ENCODE results near the gene CTAGE8. TPM values are rescaled to one million over a fixed set of nuclear protein-coding genes. Genes with fewer than 3 reads are reported as not detected.
"Not testable (repeated sequence)": the region's sequence is repeated elsewhere in the genome, so short reads cannot be mapped to it uniquely, and the experiment has no call there.

Gene CTAGE8
- total RNA-seq, 1 donor from 2014 or later, result 0.99 TPM

DNA sequence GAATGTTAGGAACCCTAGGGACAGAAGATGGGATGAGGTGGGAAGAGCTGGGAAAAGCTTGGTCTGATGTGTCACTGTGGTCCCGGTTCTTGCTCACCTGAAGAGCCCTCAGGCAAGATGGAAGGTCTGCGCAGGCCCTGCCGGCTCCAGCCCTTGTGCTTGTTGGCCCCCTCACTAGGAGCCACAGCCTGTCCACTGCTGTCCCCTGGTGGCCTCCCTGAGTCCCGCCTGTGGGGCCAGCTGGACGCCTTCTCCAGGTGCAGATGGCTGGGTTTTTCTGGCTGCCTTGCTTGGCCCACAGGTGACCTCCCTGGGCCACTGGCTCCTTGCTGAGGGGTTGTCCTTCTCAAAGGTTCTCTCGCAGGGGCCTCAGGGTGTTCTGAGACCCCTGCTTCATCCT, 14.6 kb upstream of the CTAGE8 start:
- H3K4me3 Mint-ChIP-seq; H3K9me3 Mint-ChIP-seq; DNase-seq (ENCODE audit: extremely low spot score, unreplicated experiment); H3K36me3 Mint-ChIP-seq; H3K27me3 Mint-ChIP-seq; H3K4me1 Mint-ChIP-seq (ENCODE audit: unreplicated experiment); H3K27ac Mint-ChIP-seq: not testable (repeated sequence)

- H3K4me3 Mint-ChIP-seq; H3K27me3 Mint-ChIP-seq; H3K27ac Mint-ChIP-seq; H3K4me1 Mint-ChIP-seq (ENCODE audit: unreplicated experiment); H3K9me3 Mint-ChIP-seq; H3K36me3 Mint-ChIP-seq: not testable (repeated sequence)
- DNase-seq (ENCODE audit: extremely low spot score, unreplicated experiment), result peak; percentile 53
Measured at GRCh38 chr7:144282490-144282889, 13.4 kb upstream of the CTAGE8 start.

GRCh38 chr7:144281981-144282380, 12.9 kb upstream of the CTAGE8 start:
- not testable (repeated sequence) for DNase-seq (ENCODE audit: extremely low spot score, unreplicated experiment); H3K27ac Mint-ChIP-seq; H3K27me3 Mint-ChIP-seq; H3K4me1 Mint-ChIP-seq (ENCODE audit: unreplicated experiment); H3K4me3 Mint-ChIP-seq; H3K9me3 Mint-ChIP-seq; H3K36me3 Mint-ChIP-seq

DNA sequence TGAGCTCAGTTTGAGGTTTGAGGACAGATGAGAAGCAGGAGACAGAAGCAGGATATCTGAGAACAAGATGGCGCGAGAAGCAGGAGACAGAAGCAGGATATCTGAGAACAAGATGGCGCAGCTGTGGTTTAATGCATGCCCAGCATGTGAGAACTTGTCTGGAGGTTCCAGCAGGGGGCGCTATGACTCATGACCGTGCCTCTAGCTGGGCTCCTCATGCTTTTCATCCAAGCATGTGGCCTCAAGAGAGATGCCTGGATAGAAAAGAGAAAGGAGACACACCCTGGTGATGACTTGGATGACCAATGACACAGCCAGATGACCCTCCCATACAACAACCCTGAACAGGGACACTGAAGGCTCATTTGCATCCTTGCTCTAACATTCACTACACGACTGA, 10.9 kb upstream of the CTAGE8 start:
- H3K27me3 Mint-ChIP-seq; DNase-seq (ENCODE audit: extremely low spot score, unreplicated experiment); H3K9me3 Mint-ChIP-seq; H3K4me1 Mint-ChIP-seq (ENCODE audit: unreplicated experiment); H3K36me3 Mint-ChIP-seq; H3K27ac Mint-ChIP-seq; H3K4me3 Mint-ChIP-seq: not testable (repeated sequence)

DNA sequence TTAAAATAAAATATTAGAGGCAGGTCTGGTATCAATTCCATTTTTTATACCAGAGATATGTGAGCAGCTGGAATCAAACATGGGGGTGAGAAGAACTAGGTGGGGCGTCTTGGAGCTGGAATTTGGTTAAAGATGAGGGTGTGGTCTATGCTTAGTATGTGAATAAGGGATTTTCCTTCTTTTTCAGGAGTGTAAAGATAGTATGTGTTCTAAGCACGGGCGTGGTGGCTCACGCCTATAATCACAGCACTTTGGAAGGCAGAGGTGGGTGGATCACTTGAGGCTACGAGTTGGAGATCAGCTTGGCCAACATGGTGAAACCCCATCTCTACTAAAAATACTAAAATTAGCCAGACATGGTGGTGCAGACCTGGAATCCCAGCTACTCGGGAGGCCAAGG, 6.2 kb upstream of the CTAGE8 start:
- H3K36me3 Mint-ChIP-seq; H3K9me3 Mint-ChIP-seq; DNase-seq (ENCODE audit: extremely low spot score, unreplicated experiment); H3K4me3 Mint-ChIP-seq; H3K4me1 Mint-ChIP-seq (ENCODE audit: unreplicated experiment); H3K27me3 Mint-ChIP-seq; H3K27ac Mint-ChIP-seq: not testable (repeated sequence)

DNA sequence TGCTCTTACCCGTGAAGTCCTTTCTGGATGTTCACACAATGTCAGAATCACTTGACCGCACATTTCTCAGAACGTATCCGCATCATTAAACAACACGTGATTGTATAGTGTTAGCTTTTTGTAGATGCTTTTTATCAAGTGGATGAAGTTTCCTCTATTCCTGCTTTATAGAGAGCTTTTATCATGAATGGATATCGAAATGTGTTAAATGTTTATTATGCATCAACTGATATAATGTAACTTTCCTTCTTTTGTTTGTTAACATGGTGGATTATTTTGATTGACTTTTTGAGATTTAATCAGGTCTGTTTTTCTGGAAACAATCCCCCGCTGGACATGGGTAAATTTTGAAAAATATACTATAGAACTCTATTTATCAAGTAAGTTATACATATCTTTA, 4.4 kb downstream of the CTAGE8 start, which contains the start of gene OR2A7:
Gene OR2A7 (minus strand): TSS at position 101 of the 400 bp plus-strand sequence. CDS start 5,164 bp downstream, outside the sequence.
- not testable (repeated sequence) for H3K9me3 Mint-ChIP-seq; H3K36me3 Mint-ChIP-seq; H3K4me1 Mint-ChIP-seq (ENCODE audit: unreplicated experiment); H3K4me3 Mint-ChIP-seq; DNase-seq (ENCODE audit: extremely low spot score, unreplicated experiment); H3K27ac Mint-ChIP-seq; H3K27me3 Mint-ChIP-seq

DNA sequence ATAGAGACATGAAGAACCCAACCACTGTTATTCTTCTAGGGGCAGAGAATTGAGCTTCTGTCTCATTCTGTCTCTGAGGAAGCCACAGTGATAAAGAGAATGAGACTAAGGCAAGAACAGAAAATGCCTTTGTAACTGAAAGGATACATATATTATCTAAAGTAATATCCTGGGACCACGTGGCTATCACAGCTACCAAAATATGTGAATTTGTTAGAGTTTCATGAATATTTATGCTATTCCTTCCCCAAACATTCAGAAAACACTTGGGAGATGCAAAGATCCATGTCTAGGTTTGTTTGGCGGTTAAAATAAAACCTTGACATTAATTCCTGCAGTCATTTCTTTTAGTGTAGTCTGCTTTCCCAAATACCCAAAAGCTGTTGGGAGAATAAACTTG, 7.0 kb downstream of the CTAGE8 start:
- H3K27me3 Mint-ChIP-seq; H3K4me1 Mint-ChIP-seq (ENCODE audit: unreplicated experiment); DNase-seq (ENCODE audit: extremely low spot score, unreplicated experiment); H3K27ac Mint-ChIP-seq; H3K4me3 Mint-ChIP-seq; H3K9me3 Mint-ChIP-seq; H3K36me3 Mint-ChIP-seq: not testable (repeated sequence)

DNA sequence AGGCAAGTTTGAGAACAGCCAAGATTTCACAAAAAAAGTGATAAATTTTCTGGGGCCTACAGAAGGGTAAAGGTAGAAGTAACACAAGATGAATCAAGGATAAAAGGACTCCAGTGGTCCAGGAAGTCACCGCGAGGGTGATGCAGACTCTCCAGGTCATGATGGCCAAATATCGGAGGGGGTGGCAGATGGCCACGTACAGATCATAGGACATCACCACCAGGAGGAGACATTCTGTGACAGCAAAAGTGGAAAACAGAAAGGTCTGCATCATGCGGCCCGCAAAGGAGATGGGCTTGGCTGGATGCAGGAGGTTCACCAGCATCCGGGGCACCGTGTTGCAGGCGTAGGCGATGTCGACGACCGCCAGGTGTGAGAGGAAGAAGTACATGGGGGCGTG, 10.0 kb downstream of the CTAGE8 start:
- H3K4me1 Mint-ChIP-seq (ENCODE audit: unreplicated experiment); H3K9me3 Mint-ChIP-seq; H3K27ac Mint-ChIP-seq; H3K36me3 Mint-ChIP-seq; H3K27me3 Mint-ChIP-seq; DNase-seq (ENCODE audit: extremely low spot score, unreplicated experiment); H3K4me3 Mint-ChIP-seq: not testable (repeated sequence)

DNA sequence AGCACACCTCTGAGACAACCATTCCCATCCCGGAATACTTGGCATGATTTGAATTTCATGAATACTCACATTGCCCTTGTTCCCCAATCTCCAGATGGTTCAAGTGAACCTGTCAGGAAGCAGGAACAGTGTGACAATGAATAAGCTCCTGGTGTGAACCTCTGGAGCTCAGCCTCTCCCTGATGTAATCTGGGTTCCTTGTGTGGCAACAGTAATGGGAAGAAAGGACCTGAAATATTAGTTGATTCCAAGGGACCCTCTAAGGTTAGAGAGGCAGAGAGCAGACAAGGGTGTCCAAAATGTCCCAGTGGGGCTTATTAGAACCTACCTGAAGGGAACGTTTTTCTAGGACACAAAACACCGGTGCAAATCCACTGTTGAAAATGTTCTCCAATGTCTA, 13.0 kb downstream of the CTAGE8 start:
- Mint-ChIP-seq H3K4me3 (no peak overlapping the region), H3K27me3 (no peaks in the 10 kb centered on the region), H3K4me1 (ENCODE audit: unreplicated experiment) (no peaks in the 10 kb centered on the region), H3K27ac (no peak overlapping the region), H3K36me3 (no peaks in the 10 kb centered on the region), H3K9me3 (no peaks in the 10 kb centered on the region)
- TF ChIP-seq, protein P1, sequence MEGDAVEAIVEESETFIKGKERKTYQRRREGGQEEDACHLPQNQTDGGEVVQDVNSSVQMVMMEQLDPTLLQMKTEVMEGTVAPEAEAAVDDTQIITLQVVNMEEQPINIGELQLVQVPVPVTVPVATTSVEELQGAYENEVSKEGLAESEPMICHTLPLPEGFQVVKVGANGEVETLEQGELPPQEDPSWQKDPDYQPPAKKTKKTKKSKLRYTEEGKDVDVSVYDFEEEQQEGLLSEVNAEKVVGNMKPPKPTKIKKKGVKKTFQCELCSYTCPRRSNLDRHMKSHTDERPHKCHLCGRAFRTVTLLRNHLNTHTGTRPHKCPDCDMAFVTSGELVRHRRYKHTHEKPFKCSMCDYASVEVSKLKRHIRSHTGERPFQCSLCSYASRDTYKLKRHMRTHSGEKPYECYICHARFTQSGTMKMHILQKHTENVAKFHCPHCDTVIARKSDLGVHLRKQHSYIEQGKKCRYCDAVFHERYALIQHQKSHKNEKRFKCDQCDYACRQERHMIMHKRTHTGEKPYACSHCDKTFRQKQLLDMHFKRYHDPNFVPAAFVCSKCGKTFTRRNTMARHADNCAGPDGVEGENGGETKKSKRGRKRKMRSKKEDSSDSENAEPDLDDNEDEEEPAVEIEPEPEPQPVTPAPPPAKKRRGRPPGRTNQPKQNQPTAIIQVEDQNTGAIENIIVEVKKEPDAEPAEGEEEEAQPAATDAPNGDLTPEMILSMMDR (conservative IDR thresholded peaks at IDR 0.05), result no peak
- DNase-seq (ENCODE audit: extremely low spot score, unreplicated experiment), result no peak

DNA sequence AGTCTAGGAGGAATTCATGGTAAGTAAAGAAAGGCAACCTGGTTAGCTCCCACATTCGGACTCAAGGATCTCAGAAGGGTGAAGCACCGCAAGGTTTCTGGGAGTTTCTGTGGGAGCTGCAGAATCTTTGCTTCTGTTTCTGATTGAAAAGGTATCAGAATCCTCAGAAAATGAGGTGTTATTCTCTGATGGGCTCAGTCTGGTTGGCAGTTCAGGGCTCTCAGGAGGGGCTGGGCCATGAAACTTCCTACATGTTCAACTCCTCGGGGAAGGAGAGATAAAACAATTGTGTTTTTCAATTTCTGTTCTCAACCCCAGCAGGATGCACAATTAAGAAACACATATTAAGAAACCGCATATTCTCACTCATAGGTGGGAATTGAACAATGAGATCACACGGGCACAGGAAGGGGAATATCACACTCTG, 13.6 kb downstream of the CTAGE8 start:
- no peak for DNase-seq (ENCODE audit: extremely low spot score, unreplicated experiment)

GRCh38 chr7:144252307-144252706, 16.8 kb downstream of the CTAGE8 start:
- H3K9me3 Mint-ChIP-seq; H3K4me3 Mint-ChIP-seq; H3K36me3 Mint-ChIP-seq; H3K27ac Mint-ChIP-seq; DNase-seq (ENCODE audit: extremely low spot score, unreplicated experiment); H3K4me1 Mint-ChIP-seq (ENCODE audit: unreplicated experiment); H3K27me3 Mint-ChIP-seq: not testable (repeated sequence)

More for the DNA sequence above, 13.6 kb downstream of the CTAGE8 start:
- H3K9me3 Mint-ChIP-seq, result no peaks in the 10 kb centered on the region
- H3K4me1 Mint-ChIP-seq (ENCODE audit: unreplicated experiment), result no peaks in the 10 kb centered on the region
- TF ChIP-seq, protein P1 (conservative IDR thresholded peaks at IDR 0.05), result no peak
- no peak overlapping the region for H3K27ac Mint-ChIP-seq
- H3K4me3 Mint-ChIP-seq, result no peak overlapping the region
- H3K27me3 Mint-ChIP-seq, result no peaks in the 10 kb centered on the region
- H3K36me3 Mint-ChIP-seq, result no peaks in the 10 kb centered on the region

DNA sequence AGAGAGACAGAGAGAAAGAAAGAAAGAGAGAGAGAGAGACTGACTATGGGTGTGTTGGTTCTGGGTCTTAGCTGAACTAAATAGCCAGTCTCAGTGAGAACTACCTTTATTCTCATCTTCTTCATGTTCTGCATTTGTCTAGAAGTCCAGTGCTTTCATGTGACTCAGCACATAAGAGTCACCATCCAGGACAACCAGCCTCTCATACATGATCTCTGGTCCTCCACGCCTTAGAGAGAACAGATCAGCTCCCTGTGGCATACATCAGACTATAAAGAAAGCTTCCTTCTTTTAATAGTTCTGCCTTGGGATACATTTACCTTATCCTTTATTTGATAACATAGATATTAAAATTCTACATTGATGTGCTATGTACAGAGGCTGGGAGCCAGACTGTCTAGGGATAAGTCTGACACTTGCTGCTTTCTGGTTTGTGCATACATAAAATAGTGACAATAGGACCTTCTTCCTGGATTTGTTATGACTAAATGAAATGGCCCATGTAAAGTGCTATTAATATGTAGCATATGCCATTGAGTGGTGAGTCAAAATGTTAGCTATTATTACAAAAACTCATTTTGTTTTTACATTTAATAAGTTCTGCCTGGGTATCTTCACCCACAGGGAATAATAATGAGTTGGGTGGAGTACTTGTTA, 21.3 kb downstream of the CTAGE8 start:
- H3K36me3 Mint-ChIP-seq; H3K9me3 Mint-ChIP-seq; H3K4me3 Mint-ChIP-seq; H3K27me3 Mint-ChIP-seq; H3K4me1 Mint-ChIP-seq (ENCODE audit: unreplicated experiment); H3K27ac Mint-ChIP-seq; DNase-seq (ENCODE audit: extremely low spot score, unreplicated experiment): not testable (repeated sequence)

GRCh38 chr7:144246967-144247366, 22.1 kb downstream of the CTAGE8 start:
- H3K27ac Mint-ChIP-seq; H3K9me3 Mint-ChIP-seq; H3K4me1 Mint-ChIP-seq (ENCODE audit: unreplicated experiment): not testable (repeated sequence)

More at GRCh38 chr7:144246967-144247366, 22.1 kb downstream of the CTAGE8 start:
- not testable (repeated sequence) for H3K4me3 Mint-ChIP-seq; H3K27me3 Mint-ChIP-seq; H3K36me3 Mint-ChIP-seq; DNase-seq (ENCODE audit: extremely low spot score, unreplicated experiment)

All from type B pancreatic cell (in vitro differentiated cells).